ENCODE measurements around the gene APLNR.

DNA sequence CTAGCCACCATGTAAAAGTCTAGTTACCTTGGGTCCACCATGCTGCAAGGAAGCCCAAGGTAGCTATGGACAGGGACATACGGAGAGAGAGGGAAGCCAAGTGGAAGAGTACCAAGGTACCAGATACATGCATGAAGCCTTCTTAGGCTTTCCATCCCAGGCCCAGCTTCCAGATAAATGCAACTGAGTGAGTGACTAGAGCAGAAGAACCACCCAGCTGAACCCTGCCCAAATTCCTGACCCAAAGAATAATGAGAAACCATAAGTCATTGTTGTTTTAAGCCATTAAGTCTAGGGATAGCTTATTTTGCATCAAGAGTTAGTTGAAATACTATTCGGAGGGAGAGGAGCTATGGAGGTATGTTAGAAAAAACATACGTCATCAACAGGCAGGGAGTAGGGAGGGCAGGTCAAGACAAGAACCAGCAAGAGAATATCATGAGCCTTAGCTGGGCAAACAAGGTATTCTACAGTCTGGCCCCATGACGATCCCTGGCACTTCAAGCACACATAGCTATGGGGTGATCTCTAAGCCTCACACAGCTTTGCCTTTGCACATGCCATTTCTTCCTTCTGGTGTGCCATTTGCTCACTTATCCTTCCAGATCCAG is 36.5 kb upstream of the APLNR start:
- TF ChIP-seq, protein P1, sequence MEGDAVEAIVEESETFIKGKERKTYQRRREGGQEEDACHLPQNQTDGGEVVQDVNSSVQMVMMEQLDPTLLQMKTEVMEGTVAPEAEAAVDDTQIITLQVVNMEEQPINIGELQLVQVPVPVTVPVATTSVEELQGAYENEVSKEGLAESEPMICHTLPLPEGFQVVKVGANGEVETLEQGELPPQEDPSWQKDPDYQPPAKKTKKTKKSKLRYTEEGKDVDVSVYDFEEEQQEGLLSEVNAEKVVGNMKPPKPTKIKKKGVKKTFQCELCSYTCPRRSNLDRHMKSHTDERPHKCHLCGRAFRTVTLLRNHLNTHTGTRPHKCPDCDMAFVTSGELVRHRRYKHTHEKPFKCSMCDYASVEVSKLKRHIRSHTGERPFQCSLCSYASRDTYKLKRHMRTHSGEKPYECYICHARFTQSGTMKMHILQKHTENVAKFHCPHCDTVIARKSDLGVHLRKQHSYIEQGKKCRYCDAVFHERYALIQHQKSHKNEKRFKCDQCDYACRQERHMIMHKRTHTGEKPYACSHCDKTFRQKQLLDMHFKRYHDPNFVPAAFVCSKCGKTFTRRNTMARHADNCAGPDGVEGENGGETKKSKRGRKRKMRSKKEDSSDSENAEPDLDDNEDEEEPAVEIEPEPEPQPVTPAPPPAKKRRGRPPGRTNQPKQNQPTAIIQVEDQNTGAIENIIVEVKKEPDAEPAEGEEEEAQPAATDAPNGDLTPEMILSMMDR (IDR thresholded peaks at IDR 0.05), result no peak
- TF ChIP-seq EZH2phosphoT487 (IDR thresholded peaks at IDR 0.05), result no peak

Data from neural progenitor cell (in vitro differentiated cells).